Brain microvascular endothelial cell (primary cell): ENCODE data around the gene JPH4.
"Not testable (repeated sequence)": the region's sequence is repeated elsewhere in the genome, so short reads cannot be mapped to it uniquely, and the experiment has no call there.

Source experiments
- DNase-seq: peaks from one replicate; pipeline ENCODE4 v3.0.0-alpha.2; 2020
- H3K27ac ChIP-seq: fragments of 250-450 bp; sonication (Bioruptor Pico); 2 replicates; pipeline ENCODE4 v1.5.1; 2020; ENCODE audit warnings: mild to moderate bottlenecking, moderate library complexity
- H3K27me3 ChIP-seq: fragments of 250-450 bp; sonication (Bioruptor Pico); replicated peaks from 2 replicates; pipeline ENCODE4 v1.5.1; 2020; ENCODE audit warnings: mild to moderate bottlenecking
- H3K36me3 ChIP-seq: fragments of 250-450 bp; sonication (Bioruptor Pico); replicated peaks from 2 replicates; pipeline ENCODE4 v1.5.1; 2020; ENCODE audit warnings: mild to moderate bottlenecking
- H3K4me3 ChIP-seq: 2 replicates; pipeline ENCODE4 v1.5.1; 2011; ENCODE audit warnings: low read depth, mild to moderate bottlenecking, control low read depth, low read length, moderate library complexity
- in situ Hi-C: cut with HindIII; loops from 2 replicates; pipeline ENCODE4 v1.10.0; 2017; ENCODE audit warnings: low sequenced_read_pairs, low pct_ligation_motif_present
- TF ChIP-seq, protein P1 (sequence below): IDR thresholded peaks from 2 replicates; pipeline ENCODE4 v1.5.1; 2011; ENCODE audit warnings: low read depth, mild to moderate bottlenecking, moderate library complexity, low read length, control low read depth, inconsistent platforms; ENCODE audit errors: missing control alignments

Gene JPH4

DNA sequence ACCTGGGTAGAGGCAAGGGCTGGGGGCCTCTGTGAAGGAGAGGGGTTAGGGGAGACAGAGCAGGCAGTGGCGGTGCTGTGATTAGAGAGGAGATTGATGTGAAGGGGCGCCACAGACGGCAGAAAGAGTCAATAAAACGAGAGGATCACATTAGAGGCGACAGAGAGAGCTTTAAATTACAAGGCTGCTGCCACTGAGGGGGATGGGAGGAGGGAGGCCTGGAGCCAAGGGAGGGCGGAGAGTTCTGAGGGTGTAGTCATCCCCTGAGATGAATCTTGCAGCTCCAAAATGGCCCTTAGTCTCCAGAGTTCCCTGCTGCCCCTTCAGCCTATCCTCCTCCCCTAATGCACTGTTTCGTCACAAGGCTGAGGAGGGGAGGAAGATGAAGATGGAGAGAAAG lies 39.8 kb downstream of the JPH4 start:
- DNase-seq = no peak
- H3K36me3 ChIP-seq = no peaks in the 10 kb centered on the region
- in situ Hi-C loops = no loop called here
- H3K27ac ChIP-seq = no peak overlapping the region
- H3K27me3 ChIP-seq = no peaks in the 10 kb centered on the region
- no peak overlapping the region for H3K4me3 ChIP-seq
- TF ChIP-seq, protein P1, sequence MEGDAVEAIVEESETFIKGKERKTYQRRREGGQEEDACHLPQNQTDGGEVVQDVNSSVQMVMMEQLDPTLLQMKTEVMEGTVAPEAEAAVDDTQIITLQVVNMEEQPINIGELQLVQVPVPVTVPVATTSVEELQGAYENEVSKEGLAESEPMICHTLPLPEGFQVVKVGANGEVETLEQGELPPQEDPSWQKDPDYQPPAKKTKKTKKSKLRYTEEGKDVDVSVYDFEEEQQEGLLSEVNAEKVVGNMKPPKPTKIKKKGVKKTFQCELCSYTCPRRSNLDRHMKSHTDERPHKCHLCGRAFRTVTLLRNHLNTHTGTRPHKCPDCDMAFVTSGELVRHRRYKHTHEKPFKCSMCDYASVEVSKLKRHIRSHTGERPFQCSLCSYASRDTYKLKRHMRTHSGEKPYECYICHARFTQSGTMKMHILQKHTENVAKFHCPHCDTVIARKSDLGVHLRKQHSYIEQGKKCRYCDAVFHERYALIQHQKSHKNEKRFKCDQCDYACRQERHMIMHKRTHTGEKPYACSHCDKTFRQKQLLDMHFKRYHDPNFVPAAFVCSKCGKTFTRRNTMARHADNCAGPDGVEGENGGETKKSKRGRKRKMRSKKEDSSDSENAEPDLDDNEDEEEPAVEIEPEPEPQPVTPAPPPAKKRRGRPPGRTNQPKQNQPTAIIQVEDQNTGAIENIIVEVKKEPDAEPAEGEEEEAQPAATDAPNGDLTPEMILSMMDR = no peak

- Histone ChIP-seq H3K27ac (no peak overlapping the region), H3K27me3 (no peaks in the 10 kb centered on the region), H3K4me3 (no peak overlapping the region), H3K36me3 (no peaks in the 10 kb centered on the region)
- in situ Hi-C loops = no loop called here
- TF ChIP-seq, protein P1 = no peak
- no peak for DNase-seq
Observed at GRCh38 chr14:23538050-23538718, 40.4 kb downstream of the JPH4 start.

DNA sequence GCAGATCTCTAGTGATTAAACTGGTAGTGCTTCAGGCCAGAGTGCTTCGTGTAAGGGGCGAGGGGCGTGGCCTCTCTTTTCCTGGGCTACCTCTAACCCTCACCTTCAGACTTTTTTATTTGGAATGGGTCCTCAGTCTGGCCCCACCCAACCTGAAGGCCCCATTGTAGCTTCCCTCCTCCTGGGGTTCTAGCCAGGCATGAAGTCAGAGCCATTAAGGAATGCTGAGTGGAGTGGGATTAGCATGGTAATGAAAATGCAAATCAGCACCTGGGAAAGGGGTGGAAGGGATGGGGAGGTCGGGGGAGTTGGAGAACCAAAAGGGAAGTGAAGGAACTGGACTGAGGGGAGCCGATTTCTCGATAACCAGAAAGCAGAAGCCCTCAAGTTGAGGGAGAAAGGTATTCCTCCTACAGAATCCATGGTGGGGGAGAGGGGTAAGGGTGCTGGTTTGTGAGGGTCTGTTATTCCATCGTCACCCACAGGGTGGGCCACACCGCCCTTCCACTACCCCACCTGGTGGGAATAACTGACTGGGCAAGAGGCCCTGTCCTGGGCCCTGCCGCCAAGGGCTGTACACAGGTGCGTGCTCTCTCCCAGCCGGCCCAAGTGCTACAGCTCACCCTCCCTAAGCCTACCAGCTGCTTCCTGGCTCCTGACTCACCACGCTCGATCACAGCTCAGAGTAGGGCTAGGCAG lies 41.1 kb downstream of the JPH4 start:
- TF ChIP-seq, protein P1 = no peak
- Histone ChIP-seq H3K36me3 (no peaks in the 10 kb centered on the region), H3K4me3 (no peak overlapping the region), H3K27ac (no peak overlapping the region), H3K27me3 (no peaks in the 10 kb centered on the region)
- DNase-seq = no peak
- in situ Hi-C loops = no loop called here

GRCh38 chr14:23536906-23537305 lies 41.7 kb downstream of the JPH4 start:
- H3K36me3 ChIP-seq, H3K4me3 ChIP-seq, H3K27me3 ChIP-seq, DNase-seq, H3K27ac ChIP-seq, in situ Hi-C loops: not testable (repeated sequence)

- in situ Hi-C loops = no loop called here
- no peak overlapping the region for H3K4me3 ChIP-seq
- no peak overlapping the region for H3K27ac ChIP-seq
- TF ChIP-seq, protein P1 = no peak
- no peaks in the 10 kb centered on the region for H3K36me3 ChIP-seq
- DNase-seq = no peak
- no peaks in the 10 kb centered on the region for H3K27me3 ChIP-seq
Observed at GRCh38 chr14:23536494-23536893, 42.1 kb downstream of the JPH4 start.

DNA sequence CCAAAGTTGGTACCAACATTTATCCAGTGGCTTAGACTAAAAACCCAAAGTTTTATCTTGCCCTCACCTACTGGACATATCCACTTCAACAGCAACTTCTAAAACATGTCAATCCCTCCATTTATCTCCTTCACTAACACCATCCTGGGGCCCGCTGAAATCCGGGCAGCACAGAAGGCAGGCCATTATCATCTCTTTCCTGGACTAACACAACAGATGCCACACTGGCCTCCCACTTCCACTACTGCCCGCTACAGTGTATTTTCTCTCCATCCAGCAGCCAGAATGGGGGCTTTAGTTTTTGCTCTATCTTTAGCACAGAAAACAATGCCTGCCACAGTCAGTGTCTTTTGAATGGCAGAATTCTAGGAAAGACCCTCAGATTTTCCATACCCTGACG lies 42.6 kb downstream of the JPH4 start:
- no peaks in the 10 kb centered on the region for H3K36me3 ChIP-seq
- H3K27me3 ChIP-seq = no peaks in the 10 kb centered on the region
- TF ChIP-seq, protein P1 = no peak
- no peak for DNase-seq
- H3K4me3 ChIP-seq = no peak overlapping the region
- H3K27ac ChIP-seq = no peak overlapping the region
- in situ Hi-C loops = no loop called here
